NCI-H1105 (cell line): ENCODE data around the gene NECTIN4.
"Not testable (repeated sequence)": the region's sequence is repeated elsewhere in the genome, so short reads cannot be mapped to it uniquely, and the experiment has no call there.

Source experiments
- DNase-seq: peaks from one replicate; lab custom pipeline; 2025; lab: John Stamatoyannopoulos, UW

NECTIN4 gene

DNA sequence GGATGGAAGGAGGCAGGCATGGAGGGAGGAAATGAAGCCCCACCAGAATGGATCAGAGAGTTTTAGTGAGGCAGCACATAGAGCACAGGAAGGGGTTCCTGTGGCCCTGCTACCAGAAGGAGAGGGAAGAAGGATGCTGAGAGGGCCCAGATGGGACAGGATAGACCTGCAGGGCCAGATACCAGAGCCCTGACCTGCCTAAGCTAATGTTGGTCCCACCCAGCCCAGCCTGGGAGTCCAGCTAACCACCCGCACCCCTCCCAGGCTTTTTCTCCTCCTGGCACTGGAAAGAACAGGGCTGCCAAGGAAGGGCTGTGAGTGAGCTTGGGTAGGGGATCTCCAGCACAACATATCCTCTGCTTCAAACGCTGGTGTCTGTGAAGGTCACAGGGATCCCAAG lies 6.9 kb downstream of the NECTIN4 start:
- DNase-seq, result no peak

DNA sequence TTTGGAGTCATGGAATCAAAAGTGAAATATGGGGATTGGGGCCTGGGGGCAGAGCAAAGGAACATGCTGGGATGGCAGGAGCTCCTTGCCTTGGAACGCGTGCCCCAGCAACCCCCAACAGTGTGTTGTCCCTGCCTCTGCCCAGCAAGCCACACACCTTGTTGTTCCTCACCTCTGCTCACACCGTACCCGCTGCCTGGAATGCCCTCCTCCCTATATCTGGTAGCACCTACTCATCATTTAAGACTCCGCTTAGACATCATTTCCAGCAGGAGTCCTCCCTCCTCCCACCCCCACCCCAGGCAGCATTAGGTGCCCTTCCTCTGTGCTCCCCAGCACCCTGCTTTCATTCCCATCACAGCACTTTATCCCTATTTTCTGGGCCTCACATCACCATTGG lies 7.8 kb downstream of the NECTIN4 start:
- no peak for DNase-seq

DNA sequence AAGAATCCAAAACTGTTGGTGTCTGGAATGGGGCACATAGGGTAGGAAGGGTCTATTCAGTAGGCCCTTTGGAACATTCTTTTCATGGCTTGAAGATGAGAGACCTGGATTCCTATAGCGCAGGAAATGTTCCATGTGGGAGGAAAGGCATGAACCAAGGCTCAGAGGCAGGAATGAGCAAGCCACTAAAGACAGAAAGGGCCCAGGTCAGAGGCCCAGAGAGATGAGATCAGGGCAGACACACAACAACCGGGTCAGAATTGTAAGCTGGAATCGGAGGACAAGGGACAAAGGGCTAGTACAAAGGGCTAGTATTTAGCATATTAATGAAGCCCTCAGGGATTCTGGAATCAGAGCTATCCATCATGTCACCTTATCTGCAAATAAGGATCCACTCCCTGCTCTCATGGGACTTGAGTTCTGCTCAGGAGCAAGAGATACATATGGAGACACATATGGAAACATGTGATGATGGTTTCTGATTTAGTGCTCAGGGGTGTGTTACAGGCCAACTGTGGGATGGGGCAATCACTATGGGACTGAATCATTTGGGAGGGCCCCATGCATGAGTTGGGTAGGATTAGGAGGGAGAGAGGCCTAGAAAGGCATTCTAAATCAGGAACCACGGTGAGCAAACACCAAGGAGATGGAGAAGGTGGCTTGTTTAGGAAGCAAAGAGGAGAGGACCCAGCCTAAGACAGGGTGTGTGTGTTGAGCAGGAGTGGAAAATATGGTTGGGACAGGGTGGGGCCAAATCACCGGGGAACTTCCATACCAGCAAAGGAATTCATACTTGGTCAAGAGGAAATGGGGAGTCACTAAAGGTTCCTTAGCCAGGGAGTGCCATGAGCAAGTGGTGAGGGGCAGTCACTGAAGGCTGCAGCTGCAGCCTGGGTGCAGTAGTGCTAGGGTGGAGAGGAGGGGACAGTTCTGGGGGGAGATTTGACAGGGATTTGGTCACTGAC lies 8.6 kb downstream of the NECTIN4 start:
- DNase-seq, result no peak

DNA sequence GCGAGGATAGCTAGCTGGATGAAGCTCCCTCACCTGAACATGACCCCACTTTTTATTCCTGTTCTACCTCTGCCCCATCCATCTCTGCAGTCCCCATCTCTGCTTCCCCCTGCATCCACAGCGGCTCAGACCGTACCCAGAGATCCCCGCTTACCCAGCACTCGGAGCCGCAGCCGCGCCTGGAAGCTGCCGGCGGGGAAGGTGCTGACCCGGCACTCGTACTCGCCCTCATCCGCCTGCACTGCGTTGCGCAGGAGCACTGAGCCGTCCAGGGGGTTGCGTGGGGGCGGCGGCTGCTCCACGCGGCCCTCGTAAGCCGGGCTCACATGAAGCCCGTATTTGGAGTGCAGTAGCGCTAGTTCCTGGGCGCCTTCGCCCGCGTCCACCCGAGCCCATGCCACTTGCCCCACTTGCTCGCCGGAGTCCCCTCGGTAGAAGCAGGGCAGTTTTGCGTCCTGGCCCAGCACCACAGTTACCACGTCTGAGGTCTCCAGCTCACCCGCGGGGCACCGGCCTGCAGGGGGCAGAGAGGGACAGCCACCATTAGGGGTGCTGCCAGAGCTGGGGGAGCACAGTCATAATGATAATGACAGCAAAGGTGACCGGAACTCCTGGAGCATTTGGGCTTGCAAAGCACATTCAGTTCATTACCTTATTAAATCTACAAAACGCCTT lies 9.8 kb downstream of the NECTIN4 start:
- DNase-seq, result no peak

DNA sequence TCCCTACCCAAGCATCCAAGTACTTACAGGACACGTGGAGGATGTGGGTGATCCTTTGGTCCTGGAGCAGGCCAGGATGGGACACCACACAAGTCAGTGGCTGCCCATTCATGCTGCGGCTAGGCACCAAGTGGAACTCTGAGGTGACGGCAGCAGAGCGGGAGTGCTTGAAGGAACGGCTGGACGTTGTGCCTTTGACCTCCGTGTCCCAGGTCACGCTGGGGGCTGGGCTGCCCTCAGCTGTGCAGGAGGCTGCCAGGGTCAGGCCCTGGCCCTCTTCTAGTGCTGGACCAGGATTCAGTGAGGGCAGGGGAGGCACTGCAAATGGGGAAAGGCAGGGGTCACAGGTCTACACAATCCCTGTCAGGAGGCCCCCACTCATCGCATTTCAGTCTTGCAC lies 11.9 kb downstream of the NECTIN4 start:
- DNase-seq, result no peak

DNA sequence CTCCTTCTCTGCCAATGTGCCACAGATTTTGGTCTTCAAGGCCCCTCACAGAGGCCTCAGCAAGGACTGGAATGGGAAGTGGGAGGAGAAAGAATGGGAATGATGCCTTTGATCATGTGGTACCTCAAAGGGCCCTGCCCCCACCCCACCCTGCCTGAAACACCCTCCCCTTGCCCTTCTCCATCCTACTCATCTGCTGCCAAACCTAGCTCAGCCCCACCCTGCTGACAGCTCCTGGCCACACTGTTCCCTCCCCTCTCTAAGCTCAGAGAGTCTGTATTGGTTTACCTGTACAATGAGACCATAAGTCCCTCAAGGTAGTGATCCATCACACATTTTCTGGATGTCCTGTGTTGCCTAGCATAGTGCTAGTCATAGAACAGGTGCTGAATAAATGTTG lies 12.9 kb downstream of the NECTIN4 start:
- DNase-seq, result no peak

DNA sequence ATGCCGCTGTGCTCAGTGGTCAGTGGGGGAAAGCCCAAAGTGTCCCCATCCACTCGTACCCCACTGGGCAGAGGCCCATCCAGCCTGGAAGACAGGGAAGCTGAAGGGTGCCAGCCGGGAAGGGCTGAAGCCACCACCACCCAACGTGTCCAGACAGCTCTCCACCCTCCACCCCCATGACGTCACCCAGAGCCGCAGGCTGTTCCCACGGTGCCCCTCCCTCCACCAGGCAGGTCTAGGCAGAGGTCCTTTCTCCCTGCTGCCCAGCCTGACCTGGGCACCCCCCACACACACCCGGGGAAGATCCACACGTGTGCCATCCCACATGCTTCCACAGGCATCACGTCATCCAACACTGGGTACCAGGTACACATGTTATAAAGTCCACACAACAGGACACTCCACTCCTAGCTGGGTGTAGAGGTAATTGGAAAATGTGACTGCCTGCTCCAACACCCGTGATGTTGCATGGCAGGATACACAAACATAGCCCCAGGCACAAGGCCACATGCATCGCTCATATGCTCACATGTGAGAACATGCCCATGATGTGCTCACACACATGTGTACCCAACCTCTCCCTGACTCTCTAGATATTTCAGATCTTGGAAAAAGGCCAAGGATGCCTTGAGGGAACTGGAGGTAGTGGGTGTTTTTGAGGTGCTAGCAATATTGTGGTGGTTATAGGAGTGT lies 14.5 kb downstream of the NECTIN4 start:
- DNase-seq, result peak; percentile 2

DNA sequence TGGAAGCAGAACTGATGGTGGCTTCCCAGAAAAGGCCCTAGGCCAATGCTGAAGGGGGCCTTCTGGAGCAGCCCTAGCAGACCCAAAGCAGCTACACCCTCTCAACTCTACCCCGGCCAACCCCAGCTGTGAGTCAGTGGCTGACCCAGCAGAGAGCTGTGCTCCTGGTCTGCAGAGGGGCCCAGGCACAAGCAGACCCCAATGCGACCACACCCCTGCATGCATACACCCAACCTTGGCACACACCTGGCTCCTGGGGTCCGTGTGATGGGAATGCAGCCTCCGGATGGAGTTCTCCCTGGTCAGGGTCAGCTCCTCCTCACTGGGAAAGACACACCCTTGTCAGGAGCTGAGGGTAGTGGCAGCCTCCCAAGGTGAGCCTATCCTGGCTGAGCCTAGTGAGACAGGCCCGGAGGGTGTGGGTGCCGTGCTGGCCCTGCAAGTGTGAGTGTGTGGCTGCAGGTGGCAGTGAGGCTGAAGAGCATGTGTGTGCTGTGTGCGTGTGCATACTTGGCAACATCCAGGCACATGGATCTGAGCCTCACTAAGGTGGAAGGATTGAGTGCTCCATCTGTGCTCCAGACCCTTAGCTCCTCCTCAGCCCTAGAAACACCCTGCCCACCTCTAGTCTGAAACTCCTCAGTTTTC lies 15.8 kb downstream of the NECTIN4 start:
- no peak for DNase-seq

DNA sequence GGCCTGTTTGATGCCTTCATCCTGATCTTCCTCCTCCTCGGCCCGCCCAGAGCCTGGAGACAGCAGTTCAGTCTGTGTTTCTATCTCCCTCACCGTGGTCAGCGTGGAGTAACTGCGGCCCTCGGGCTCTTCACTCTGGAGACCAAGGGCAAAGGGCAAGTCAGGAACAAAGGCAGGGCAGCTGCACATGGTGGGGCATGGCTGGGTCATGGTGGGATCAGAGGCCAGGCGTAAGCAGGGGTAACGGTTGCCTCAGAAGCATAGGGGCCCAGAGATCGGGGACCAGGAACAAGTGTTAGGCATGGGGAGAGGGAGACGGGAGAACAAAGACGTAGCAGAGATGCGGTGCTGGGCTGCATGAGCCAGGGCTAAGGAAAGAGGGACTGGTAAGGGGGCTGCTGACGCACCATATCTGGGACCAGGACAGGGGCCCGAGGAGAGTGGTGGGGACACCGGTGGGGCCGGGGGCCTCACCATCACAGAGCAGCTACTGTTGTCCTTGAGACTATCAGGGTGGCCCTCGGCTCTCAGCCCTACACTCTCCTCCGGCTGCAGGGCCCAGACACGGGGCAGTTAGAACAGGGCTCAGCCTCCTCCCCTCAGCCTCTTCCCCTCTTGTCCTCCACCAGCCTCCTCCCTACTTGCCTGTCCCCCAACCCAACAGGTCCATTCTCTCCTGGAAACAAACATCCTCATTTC lies 16.5 kb downstream of the NECTIN4 start:
- DNase-seq, result no peak

DNA sequence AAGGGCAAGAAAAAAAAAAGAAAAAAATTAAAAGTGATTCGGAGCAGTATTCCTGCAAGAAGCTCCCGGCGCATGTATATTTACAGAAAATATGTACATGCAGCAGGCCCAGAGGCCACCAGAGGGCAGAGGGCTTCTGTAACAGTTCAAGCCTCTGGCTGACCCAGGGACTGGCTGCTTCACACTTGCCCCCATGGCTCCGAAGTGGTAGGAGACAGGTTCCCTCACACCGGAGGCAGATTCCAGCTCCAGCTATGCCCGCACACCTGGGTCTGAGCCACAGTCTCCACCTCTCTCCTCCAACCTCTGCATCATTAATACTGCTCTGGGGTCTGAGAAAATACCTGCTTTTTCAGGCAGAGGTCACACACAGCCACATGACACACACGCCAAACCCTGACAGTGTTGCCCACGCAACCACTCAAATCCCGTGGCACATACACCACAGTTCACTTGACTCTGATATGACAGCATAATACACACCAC lies 17.4 kb downstream of the NECTIN4 start:
- DNase-seq, result no peak

DNA sequence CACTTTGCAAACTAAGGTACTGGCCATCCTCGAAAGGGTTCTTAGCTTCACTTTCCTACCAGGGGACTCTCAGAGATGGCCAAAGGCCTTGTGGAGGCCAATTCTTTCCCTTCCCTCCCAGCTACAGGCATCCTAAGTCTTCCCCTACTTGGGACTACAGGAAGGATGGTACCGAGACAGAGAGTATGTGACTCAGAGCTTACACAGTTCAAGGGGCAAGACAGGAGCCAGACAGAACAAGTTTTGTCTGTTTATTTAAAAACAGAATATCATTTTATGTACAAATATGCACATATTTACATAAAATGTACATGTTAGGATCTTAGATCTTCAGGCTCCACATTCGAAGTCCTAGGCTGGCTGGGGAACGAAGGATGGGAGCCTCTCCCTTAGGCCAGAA lies 18.6 kb downstream of the NECTIN4 start:
- DNase-seq, result no peak

DNA sequence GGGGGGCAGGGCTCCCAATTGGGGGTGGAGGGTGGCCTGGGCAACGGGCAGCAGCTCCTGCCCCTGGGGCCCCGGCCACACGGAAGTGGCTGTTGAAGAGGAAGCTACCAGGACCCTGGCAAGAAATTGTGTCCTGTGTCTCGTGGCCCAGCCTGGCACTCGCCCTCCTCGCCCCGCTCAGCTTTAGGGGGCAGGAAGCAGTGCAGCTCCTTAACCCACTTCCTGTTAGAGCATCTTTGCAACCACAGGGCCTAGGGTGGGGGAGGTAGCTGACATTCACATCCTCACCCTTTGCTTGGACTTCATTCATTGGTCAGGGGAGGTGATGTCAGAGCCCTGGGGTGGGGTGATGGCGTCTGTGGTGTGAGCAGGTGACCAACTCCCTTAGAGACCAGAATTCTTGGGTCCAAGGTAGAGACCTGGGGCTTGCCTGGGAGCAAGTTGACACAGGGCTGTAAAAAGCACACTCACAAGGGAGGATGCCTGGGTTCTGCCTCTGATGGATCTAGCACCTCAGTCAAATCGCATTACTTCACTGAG lies 19.6 kb downstream of the NECTIN4 start, which contains the start of gene ARHGAP30:
Gene ARHGAP30, minus strand, starts transcription at position 161 of the 540 bp plus-strand sequence. CDS start 267 bp downstream, outside the sequence.
- DNase-seq, result no peak

DNA sequence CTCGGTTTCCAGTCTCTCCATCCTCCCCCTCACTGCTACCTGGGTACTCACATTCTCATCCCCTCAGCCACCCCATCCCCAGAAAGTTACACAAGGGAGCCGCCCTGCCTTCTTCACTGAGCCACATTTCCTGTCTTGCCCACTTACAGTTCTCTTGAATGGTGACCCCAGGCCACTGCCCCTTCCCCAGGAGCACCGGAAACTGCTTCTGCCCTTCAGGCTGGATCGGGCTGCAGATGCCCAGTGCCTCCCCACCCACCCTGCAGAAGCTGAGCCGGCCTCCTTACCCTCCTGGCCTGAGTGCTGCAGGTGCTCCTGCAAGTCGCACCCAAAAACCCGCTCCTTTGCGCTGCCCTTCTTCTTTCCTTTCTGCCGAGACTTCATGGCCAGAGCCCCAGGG lies 20.1 kb downstream of the NECTIN4 start:
- DNase-seq, result no peak

DNA sequence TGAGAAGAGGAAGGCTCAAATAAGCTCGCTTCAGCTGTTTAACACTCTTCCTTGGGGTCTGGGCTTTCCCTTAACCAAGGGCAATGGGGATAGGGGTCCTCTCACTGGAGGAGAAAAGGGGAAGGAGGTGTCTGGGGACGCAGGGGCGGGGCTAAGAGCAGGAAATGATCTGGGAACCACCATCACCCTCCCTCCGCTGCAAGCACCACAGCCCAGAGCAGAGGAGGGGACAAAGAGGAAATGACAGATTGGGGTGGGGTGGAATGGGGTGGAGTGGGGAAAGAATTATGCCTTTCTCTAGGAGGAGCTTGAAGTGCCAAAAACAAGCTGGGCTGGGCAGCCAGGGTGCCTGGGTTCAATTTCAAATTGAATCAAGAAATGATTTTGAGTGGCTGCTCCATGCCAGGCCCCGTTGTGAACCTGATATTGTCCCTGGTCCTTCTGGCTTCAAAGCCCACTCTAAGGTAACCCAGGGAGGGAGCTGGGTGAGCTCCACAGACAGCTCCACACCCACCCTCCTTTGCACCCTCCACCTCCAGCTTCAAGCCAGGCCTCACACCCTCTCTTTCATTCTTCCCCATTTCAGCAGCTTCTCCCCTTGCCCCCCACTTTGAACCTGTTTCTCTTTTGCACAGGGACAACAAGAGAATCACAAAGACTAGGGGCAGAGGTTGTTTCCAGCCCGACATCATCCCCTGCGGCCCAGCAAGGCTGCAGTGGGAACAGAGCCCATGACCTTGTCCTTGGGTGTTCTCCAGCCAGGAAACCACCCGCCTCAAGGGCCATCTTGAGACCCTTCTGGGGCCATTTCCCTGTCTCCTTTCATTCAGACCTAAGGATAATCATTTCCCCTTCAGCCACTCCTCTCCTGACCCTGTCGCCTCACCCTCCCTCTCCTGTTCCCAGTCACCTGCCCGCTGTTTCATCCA lies 20.8 kb downstream of the NECTIN4 start:
- no peak for DNase-seq

DNA sequence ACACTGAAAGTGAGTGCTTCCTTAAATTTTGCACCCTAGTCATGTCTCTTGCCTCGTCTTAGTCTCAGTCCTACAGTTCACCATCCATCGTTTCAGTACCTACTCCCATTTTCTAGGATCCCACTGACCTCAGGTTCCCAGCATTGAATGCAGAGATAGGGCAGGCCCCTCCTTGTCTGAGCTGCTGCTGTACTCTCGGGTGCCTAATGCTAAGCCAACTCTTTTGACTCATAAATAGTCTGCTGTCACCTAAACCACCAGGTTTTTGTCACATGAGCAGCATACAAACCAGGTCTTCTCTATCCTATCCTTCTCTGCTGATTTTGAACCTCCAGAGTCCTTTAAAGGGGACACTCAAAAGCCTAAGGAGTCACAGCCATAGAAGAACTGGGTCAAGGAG lies 22.7 kb downstream of the NECTIN4 start:
- DNase-seq, result no peak

DNA sequence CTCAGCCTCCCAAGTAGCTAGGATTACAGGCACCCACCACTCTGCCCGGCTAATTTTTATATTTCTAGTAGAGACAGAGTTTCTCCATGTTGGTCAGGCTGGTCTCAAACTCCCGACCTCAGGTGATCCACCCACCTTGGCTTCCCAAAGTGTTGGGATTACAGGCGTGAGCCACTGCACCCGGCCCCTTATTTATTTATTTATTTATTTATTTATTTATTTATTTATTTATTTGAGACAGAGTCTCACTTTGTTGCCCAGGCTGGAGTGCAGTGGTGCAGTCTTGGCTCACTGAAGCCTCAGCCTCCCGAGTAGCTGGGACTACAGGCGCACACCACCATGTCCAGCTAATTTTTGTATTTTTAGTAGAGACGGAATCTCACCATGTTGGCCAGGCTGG lies 23.7 kb downstream of the NECTIN4 start:
- not testable (repeated sequence) for DNase-seq

DNA sequence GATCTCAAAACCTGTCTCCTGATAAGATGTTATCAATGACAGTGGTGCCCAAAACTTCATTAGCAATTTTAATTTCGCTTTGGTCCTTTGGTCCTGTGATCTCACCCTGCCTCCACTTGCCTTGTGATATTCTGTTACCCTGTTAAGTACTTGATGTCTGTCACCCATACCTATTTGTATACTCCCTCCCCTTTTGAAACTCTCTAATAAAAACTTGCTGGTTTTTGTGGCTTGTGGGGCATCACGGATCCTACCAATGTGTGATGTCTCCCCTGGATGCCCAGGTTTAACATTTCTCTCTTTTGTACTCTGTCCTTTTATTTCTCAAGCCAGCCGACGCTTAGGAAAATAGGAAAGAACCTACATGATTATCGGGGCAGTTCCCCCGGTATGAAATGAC lies 25.4 kb downstream of the NECTIN4 start:
- not testable (repeated sequence) for DNase-seq

DNA sequence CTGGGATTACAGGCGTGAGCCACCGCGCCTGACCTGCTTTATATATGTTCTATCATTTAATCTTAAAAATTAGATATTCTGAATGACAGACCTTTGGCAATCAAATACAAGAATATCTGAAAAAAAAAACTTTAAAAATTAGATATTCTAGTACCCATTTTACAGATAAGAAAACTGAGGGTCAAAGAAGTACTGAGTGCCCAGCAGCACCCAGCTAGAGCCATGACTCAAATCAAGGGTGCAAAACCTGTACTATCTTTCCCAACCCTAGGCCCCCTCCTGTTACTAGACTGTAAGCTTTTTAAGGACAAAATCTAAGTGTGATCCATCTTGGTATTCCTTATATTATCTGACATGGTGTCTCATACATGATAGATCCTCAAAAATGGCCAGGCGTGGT lies 27.9 kb downstream of the NECTIN4 start:
- DNase-seq, result no peak

DNA sequence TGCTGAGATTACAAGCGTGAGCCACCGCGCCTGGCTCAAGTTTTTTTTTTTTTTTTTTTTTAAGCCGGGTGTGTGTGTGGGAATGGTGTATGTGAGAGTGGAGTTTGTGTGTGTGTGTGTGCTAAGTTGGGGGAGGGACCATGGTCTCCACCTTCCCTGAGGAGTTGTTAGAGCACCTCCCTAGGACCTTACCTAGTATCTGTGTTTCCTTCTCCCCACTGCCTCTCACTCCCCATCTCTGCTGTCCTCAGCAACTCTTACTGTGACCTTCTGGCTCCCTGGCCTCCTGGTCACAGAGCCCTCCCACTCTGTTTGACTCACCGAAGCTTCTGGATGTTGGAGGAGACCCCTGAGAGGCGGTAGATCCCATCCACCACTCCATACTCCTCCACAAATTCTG lies 30.1 kb downstream of the NECTIN4 start:
- no peak for DNase-seq

DNA sequence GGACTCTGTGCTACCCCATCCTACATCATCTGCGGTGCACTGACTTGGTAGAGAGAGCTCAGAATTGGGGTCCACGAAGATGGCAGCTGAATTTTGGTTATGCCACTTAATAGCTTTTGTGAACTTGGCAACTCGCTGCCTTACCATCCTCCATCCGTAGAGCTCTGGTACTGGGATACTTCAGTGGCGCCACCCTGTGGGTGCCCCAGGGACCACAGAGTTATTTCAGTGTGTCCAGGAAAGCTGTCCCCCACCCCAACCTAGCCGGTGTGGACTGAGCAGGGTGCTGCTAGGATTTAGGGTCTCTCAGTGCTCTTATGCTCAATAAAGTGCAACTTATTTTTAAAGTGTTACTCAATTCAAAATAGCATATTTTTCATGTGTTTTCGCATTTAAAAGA lies 34.6 kb downstream of the NECTIN4 start:
- no peak for DNase-seq
